Liver (tissue), 9 donors: Measurements from ENCODE around the gene MTPN. TPM values are rescaled to one million over a fixed set of nuclear protein-coding genes. Genes with fewer than 3 reads are reported as not detected.

Source experiments
- DNase-seq: peaks from one replicate; pipeline ENCODE4 v3.0.0-alpha.2; 2017; ENCODE audit warnings: low spot score
- H3K27ac ChIP-seq, 2 donors: one replicate each; pipeline ENCODE4 v1.7.0; 2013; ENCODE audit warnings: inconsistent platforms in 2 of 2, low read length in 2 of 2, control low read depth in 1 of 2, low read depth in 1 of 2, mild to moderate bottlenecking in 1 of 2
- H3K27me3 ChIP-seq, 4 donors: one replicate each; pipeline versions ENCODE4 v1.6.1 to v1.7.0; 2013; ENCODE audit warnings: low read length in 3 of 4, inconsistent platforms in 1 of 4, mild to moderate bottlenecking in 1 of 4, moderate library complexity in 1 of 4; ENCODE audit not compliant: control insufficient read depth in 4 of 4, insufficient read depth in 4 of 4
- H3K36me3 ChIP-seq, 4 donors: one replicate each; pipeline versions ENCODE4 v1.6.1 to v1.7.0; 2013; ENCODE audit warnings: low read length in 3 of 4, mild to moderate bottlenecking in 3 of 4, low read depth in 1 of 4, moderate library complexity in 1 of 4; ENCODE audit not compliant: control insufficient read depth in 4 of 4, insufficient read depth in 3 of 4
- H3K4me1 ChIP-seq, 4 donors: one replicate each; pipeline versions ENCODE4 v1.6.1 to v1.7.0; 2013; ENCODE audit warnings: low read length in 3 of 4, mild to moderate bottlenecking in 3 of 4, moderate library complexity in 1 of 4; ENCODE audit not compliant: control insufficient read depth in 4 of 4, insufficient read depth in 4 of 4
- H3K4me3 ChIP-seq, 3 donors: one replicate each; pipeline versions ENCODE4 v1.6.1 to v1.7.0; 2013; ENCODE audit warnings: low read length in 3 of 3, control low read depth in 1 of 3, low read depth in 1 of 3, mild to moderate bottlenecking in 1 of 3
- H3K9ac ChIP-seq, 2 donors: one replicate each; pipeline ENCODE4 v1.7.0; 2013; ENCODE audit warnings: low read length in 2 of 2, mild to moderate bottlenecking in 2 of 2, moderate library complexity in 2 of 2, control low read depth in 1 of 2, low read depth in 1 of 2
- H3K9me3 ChIP-seq, 4 donors: one replicate each; pipeline versions ENCODE4 v1.6.1 to v1.7.0; 2013; ENCODE audit warnings: low read length in 3 of 4; ENCODE audit not compliant: control insufficient read depth in 4 of 4
- EGR1 ChIP-seq, 2 donors: IDR thresholded peaks; 2 replicates each; pipeline ENCODE4 v1.6.1; 2016 to 2018; ENCODE audit warnings: antibody characterized with exemption in 2 of 2, low read depth in 2 of 2
- FOXA1 ChIP-seq: IDR thresholded peaks from 2 replicates; pipeline ENCODE4 v1.6.1; 2016; ENCODE audit warnings: antibody characterized with exemption
- FOXA2 ChIP-seq: IDR thresholded peaks from 2 replicates; pipeline ENCODE4 v1.6.1; 2016; ENCODE audit warnings: antibody characterized with exemption
- GABPA ChIP-seq, 2 donors: IDR thresholded peaks in 1 of 2; conservative IDR thresholded peaks in 1 of 2; 2 replicates each; pipeline ENCODE4 v1.6.1; 2016; ENCODE audit warnings: antibody characterized with exemption in 2 of 2, mild to moderate bottlenecking in 1 of 2, moderate library complexity in 1 of 2
- HNF4A ChIP-seq, 2 donors: conservative IDR thresholded peaks; 2 replicates each; pipeline ENCODE4 v1.6.1; 2016; ENCODE audit warnings: antibody characterized with exemption in 2 of 2, mild to moderate bottlenecking in 2 of 2
- HNF4G ChIP-seq: IDR thresholded peaks from 2 replicates; pipeline ENCODE4 v1.6.1; 2016; ENCODE audit warnings: antibody characterized with exemption
- JUND ChIP-seq, 2 donors: IDR thresholded peaks; 2 replicates each; pipeline ENCODE4 v1.6.1; 2016; ENCODE audit warnings: antibody characterized with exemption in 2 of 2
- NR2F2 ChIP-seq: IDR thresholded peaks from 2 replicates; pipeline ENCODE4 v1.6.1; 2016; ENCODE audit warnings: antibody characterized with exemption
- RAD21 ChIP-seq, 2 donors: IDR thresholded peaks; 2 replicates each; pipeline ENCODE4 v1.6.1; 2016; ENCODE audit warnings: antibody characterized with exemption in 2 of 2, mild to moderate bottlenecking in 2 of 2
- RXRA ChIP-seq, 2 donors: IDR thresholded peaks; 2 replicates each; pipeline ENCODE4 v1.6.1; 2017 to 2018; ENCODE audit warnings: antibody characterized with exemption in 2 of 2, mild to moderate bottlenecking in 1 of 2
- SP1 ChIP-seq: IDR thresholded peaks from 2 replicates; pipeline ENCODE4 v1.6.1; 2018; ENCODE audit warnings: antibody characterized with exemption, mild to moderate bottlenecking
- TAF1 ChIP-seq: conservative IDR thresholded peaks from 2 replicates; pipeline ENCODE4 v1.6.1; 2016; ENCODE audit warnings: antibody characterized with exemption, mild to moderate bottlenecking
- YY1 ChIP-seq: IDR thresholded peaks from 2 replicates; pipeline ENCODE4 v1.6.1; 2016; ENCODE audit warnings: antibody characterized with exemption, mild to moderate bottlenecking
- WGBS: extraction: QIAGEN DNeasy Blood & Tissue Kit; methylation state at CpG from one replicate; pipeline ENCODE4 v1.1.7; 2013; 5-methylcytosine and 5-hydroxymethylcytosine counted together
- polyA plus RNA-seq, 2 donors: library from polyadenylated mRNA; stranded (reverse) in 1 of 2; unstranded in 1 of 2; fragments of 200-250 nt in 1 of 2; fragments of >200 nt in 1 of 2; fragmentation: Nextera tagmentation in 1 of 2; extraction: Ambion mirVana in 1 of 2; gene quantifications; one replicate each; pipeline versions ENCODE4 v1.2.1 to v1.2.3, GENCODE V29; 2013 to 2015
- total RNA-seq, 2 donors: library from RNA; depleted of rRNA; stranded (reverse); fragments of >200 nt; gene quantifications; one replicate each; pipeline ENCODE4 v1.2.3, GENCODE V29; 2014
- TF ChIP-seq, protein P1 (sequence below): IDR thresholded peaks from 2 replicates; pipeline ENCODE4 v1.6.1; 2016; ENCODE audit warnings: antibody characterized with exemption
- TF ChIP-seq, protein P2 (sequence below): IDR thresholded peaks from 2 replicates; pipeline ENCODE4 v1.6.1; 2016; ENCODE audit warnings: antibody characterized with exemption
- TF ChIP-seq, protein P3 (sequence below): IDR thresholded peaks from 2 replicates; pipeline ENCODE4 v1.6.1; 2016; ENCODE audit warnings: antibody characterized with exemption
- TF ChIP-seq, protein P4 (sequence below): fragments of 150-350 bp; IDR thresholded peaks from 2 replicates; pipeline ENCODE4 v1.5.1; 2017; ENCODE audit warnings: improper control_type of control experiment, low read depth, low read length; ENCODE audit not compliant: missing input control
- TF ChIP-seq, protein P5 (sequence below): IDR thresholded peaks from 2 replicates; pipeline ENCODE4 v1.6.1; 2016; ENCODE audit warnings: antibody characterized with exemption, mild to moderate bottlenecking
- donor health status: healthy.
- donor health status: healthy.
- donor health status: healthy.
- donor health status: healthy.
- donor health status: healthy.

MTPN gene
- total and polyA plus RNA-seq, 4 donors, result 24.8 to 88.3 (median 32.8) TPM

DNA sequence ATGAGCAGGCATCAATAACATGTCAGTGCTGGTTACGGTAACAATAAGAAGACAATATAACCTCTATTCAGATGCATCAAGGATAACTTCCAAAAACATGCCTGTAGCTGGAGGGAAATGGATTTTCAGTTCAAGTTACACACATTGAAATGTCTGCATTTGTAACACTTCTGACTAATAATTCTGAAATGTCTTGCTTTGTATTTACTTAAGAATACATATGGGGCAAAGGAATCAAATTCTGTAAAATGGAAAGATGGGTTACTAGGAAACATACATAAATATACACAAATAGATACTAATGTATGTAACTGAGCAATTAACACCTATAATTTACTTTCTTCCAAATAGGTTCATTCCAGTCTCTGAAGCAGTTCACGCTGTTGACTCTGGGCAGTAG is 18.6 kb upstream of the MTPN start:
- H3K9ac ChIP-seq, result no peak overlapping the region
- peaks cover 0 to 3% (median under 1%) of the 10 kb centered on the region in 4 donors for H3K9me3 ChIP-seq
- H3K27me3 ChIP-seq, result no peaks in the 10 kb centered on the region
- H3K27ac ChIP-seq, result no peak overlapping the region
- H3K36me3 ChIP-seq, result no peaks in the 10 kb centered on the region
- WGBS, result 84% methylated on average over 2 of the region's 2 CpGs
- no peaks in the 10 kb centered on the region for H3K4me1 ChIP-seq
- TF ChIP-seq, protein P1, sequence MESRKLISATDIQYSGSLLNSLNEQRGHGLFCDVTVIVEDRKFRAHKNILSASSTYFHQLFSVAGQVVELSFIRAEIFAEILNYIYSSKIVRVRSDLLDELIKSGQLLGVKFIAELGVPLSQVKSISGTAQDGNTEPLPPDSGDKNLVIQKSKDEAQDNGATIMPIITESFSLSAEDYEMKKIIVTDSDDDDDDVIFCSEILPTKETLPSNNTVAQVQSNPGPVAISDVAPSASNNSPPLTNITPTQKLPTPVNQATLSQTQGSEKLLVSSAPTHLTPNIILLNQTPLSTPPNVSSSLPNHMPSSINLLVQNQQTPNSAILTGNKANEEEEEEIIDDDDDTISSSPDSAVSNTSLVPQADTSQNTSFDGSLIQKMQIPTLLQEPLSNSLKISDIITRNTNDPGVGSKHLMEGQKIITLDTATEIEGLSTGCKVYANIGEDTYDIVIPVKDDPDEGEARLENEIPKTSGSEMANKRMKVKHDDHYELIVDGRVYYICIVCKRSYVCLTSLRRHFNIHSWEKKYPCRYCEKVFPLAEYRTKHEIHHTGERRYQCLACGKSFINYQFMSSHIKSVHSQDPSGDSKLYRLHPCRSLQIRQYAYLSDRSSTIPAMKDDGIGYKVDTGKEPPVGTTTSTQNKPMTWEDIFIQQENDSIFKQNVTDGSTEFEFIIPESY, result no peak
- TF ChIP-seq, protein P2, sequence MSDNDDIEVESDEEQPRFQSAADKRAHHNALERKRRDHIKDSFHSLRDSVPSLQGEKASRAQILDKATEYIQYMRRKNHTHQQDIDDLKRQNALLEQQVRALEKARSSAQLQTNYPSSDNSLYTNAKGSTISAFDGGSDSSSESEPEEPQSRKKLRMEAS, result no peak
- no peak for TF ChIP-seq RAD21 (IDR thresholded peaks at IDR 0.05)
- no peak for TF ChIP-seq TAF1
- TF ChIP-seq GABPA (IDR thresholded peaks at IDR 0.05 in 1 of 2, conservative IDR thresholded peaks at IDR 0.05 in 1 of 2), result no peak
- no peak for TF ChIP-seq YY1
- TF ChIP-seq, protein P3, sequence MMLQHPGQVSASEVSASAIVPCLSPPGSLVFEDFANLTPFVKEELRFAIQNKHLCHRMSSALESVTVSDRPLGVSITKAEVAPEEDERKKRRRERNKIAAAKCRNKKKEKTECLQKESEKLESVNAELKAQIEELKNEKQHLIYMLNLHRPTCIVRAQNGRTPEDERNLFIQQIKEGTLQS, result no peak
- TF ChIP-seq NR2F2, result no peak
- no peak for TF ChIP-seq FOXA2
- TF ChIP-seq JUND (IDR thresholded peaks at IDR 0.05), result no peak
- TF ChIP-seq, protein P4, sequence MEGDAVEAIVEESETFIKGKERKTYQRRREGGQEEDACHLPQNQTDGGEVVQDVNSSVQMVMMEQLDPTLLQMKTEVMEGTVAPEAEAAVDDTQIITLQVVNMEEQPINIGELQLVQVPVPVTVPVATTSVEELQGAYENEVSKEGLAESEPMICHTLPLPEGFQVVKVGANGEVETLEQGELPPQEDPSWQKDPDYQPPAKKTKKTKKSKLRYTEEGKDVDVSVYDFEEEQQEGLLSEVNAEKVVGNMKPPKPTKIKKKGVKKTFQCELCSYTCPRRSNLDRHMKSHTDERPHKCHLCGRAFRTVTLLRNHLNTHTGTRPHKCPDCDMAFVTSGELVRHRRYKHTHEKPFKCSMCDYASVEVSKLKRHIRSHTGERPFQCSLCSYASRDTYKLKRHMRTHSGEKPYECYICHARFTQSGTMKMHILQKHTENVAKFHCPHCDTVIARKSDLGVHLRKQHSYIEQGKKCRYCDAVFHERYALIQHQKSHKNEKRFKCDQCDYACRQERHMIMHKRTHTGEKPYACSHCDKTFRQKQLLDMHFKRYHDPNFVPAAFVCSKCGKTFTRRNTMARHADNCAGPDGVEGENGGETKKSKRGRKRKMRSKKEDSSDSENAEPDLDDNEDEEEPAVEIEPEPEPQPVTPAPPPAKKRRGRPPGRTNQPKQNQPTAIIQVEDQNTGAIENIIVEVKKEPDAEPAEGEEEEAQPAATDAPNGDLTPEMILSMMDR, result no peak
- TF ChIP-seq HNF4A (conservative IDR thresholded peaks at IDR 0.05), result no peak
- no peak for TF ChIP-seq EGR1 (IDR thresholded peaks at IDR 0.05; ENCODE audit: low read depth in 2 of 2)
- no peak for TF ChIP-seq SP1
- TF ChIP-seq FOXA1, result no peak
- TF ChIP-seq HNF4G, result no peak
- DNase-seq, result no peak
- H3K4me3 ChIP-seq, result no peak overlapping the region

DNA sequence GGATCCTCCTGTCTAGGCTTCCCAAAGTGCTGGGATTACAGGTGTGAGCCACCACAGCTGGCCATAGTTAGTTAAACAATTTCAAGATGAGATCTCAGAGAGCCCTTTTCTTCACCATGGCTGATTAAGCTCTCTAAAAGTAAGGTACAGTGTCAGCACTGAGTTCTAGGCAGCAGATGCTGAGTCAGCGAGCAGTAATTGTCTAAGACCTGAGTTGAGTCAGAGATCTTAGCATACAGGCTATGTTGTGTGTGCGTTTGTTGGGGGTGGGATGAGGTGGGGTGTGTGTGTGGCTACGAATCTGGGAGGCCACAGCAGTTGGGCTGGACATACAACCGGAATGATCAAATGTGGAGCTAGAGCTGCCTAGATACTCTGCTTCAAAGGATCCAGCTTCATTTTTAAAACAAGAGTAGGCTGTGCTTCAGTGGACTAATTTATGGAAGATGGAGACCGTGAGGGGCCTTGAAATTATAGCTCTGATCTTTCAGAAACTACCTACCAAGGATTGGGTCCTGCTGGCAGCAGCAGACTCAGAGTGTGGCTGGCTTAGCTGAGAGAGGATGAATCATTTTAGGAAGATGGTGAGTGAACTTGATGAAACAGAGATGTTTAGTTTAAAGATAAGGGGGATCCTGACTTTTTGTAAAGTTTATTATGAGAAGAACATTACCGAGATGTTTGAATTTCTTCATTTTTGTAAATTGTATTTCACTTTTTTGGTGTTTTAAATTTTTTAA is 17.5 kb upstream of the MTPN start:
- Histone ChIP-seq H3K36me3 (no peaks in the 10 kb centered on the region), H3K27ac (no peak overlapping the region), H3K9ac (no peak overlapping the region), H3K4me1 (no peaks in the 10 kb centered on the region), H3K27me3 (no peaks in the 10 kb centered on the region), H3K9me3 (no peaks in the 10 kb centered on the region), H3K4me3 (no peak overlapping the region)
- no peak for DNase-seq
- WGBS, result 87% methylated on average over 6 of the region's 6 CpGs
- TF ChIP-seq, protein P2, result no peak
- TF ChIP-seq, protein P3, result no peak
- TF ChIP-seq NR2F2 (no peak), HNF4G (no peak), GABPA (IDR thresholded peaks at IDR 0.05 in 1 of 2, conservative IDR thresholded peaks at IDR 0.05 in 1 of 2) (no peak), RAD21 (IDR thresholded peaks at IDR 0.05) (no peak), RXRA (IDR thresholded peaks at IDR 0.05) (no peak), TAF1 (no peak)
- TF ChIP-seq, protein P4, result no peak
- TF ChIP-seq, protein P5, sequence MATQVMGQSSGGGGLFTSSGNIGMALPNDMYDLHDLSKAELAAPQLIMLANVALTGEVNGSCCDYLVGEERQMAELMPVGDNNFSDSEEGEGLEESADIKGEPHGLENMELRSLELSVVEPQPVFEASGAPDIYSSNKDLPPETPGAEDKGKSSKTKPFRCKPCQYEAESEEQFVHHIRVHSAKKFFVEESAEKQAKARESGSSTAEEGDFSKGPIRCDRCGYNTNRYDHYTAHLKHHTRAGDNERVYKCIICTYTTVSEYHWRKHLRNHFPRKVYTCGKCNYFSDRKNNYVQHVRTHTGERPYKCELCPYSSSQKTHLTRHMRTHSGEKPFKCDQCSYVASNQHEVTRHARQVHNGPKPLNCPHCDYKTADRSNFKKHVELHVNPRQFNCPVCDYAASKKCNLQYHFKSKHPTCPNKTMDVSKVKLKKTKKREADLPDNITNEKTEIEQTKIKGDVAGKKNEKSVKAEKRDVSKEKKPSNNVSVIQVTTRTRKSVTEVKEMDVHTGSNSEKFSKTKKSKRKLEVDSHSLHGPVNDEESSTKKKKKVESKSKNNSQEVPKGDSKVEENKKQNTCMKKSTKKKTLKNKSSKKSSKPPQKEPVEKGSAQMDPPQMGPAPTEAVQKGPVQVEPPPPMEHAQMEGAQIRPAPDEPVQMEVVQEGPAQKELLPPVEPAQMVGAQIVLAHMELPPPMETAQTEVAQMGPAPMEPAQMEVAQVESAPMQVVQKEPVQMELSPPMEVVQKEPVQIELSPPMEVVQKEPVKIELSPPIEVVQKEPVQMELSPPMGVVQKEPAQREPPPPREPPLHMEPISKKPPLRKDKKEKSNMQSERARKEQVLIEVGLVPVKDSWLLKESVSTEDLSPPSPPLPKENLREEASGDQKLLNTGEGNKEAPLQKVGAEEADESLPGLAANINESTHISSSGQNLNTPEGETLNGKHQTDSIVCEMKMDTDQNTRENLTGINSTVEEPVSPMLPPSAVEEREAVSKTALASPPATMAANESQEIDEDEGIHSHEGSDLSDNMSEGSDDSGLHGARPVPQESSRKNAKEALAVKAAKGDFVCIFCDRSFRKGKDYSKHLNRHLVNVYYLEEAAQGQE, result no peak
